ENCODE data around the gene ADCY3. TPM values are rescaled to one million over a fixed set of nuclear protein-coding genes. Genes with fewer than 3 reads are reported as not detected.

Gene ADCY3
- total RNA-seq, 1 experiment from 2014 or later = 50.3 TPM

DNA sequence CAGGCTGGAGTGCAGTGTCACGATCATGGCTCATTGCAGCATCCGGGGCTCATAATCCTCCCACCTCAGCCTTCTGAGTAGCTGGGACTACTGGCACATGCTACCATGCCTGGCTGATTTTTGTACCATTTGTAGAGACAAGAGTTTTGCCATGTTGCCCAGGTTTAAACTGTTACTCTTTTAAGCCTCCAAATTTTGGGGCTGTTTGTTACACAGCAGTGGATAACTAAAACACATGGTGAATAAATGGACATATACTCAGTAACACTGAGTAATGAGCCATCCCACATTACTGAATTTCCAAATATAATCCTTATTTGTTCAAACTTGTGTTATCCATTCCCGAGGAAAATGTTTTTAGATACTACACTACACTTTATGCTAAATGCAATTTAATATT is 9.8 kb downstream of the ADCY3 start:
- TF ChIP-seq, protein P1, sequence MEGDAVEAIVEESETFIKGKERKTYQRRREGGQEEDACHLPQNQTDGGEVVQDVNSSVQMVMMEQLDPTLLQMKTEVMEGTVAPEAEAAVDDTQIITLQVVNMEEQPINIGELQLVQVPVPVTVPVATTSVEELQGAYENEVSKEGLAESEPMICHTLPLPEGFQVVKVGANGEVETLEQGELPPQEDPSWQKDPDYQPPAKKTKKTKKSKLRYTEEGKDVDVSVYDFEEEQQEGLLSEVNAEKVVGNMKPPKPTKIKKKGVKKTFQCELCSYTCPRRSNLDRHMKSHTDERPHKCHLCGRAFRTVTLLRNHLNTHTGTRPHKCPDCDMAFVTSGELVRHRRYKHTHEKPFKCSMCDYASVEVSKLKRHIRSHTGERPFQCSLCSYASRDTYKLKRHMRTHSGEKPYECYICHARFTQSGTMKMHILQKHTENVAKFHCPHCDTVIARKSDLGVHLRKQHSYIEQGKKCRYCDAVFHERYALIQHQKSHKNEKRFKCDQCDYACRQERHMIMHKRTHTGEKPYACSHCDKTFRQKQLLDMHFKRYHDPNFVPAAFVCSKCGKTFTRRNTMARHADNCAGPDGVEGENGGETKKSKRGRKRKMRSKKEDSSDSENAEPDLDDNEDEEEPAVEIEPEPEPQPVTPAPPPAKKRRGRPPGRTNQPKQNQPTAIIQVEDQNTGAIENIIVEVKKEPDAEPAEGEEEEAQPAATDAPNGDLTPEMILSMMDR (IDR thresholded peaks at IDR 0.05; ENCODE audit: unreplicated experiment) = no peak
- no TSS peak for BruUV-seq (replicated peaks)
- CTCF ChIA-PET = no interaction called here
- H3K27ac Mint-ChIP-seq (ENCODE audit: low read depth, unreplicated experiment) = no peak overlapping the region
- H3K4me3 Mint-ChIP-seq (ENCODE audit: unreplicated experiment) = no peak overlapping the region
- peaks cover 25% of the 10 kb centered on the region for H3K36me3 Mint-ChIP-seq (ENCODE audit: insufficient read depth, unreplicated experiment)
- no peaks in the 10 kb centered on the region for H3K9me3 Mint-ChIP-seq (ENCODE audit: unreplicated experiment)
- no peaks in the 10 kb centered on the region for H3K27me3 Mint-ChIP-seq (ENCODE audit: insufficient read depth, unreplicated experiment)
- POLR2A ChIA-PET = interaction anchor here (0.6 kb wide), 1 partner anchor 452 kb away, joined by 3 read pairs; no protein-coding TSS in a partner anchor
- peaks cover 11% of the 10 kb centered on the region for H3K4me1 Mint-ChIP-seq (ENCODE audit: insufficient read depth, unreplicated experiment)
- intact Hi-C loops (cut with micrococcal nuclease) = no loop called here
- no peak for DNase-seq (ENCODE audit: unreplicated experiment)

DNA sequence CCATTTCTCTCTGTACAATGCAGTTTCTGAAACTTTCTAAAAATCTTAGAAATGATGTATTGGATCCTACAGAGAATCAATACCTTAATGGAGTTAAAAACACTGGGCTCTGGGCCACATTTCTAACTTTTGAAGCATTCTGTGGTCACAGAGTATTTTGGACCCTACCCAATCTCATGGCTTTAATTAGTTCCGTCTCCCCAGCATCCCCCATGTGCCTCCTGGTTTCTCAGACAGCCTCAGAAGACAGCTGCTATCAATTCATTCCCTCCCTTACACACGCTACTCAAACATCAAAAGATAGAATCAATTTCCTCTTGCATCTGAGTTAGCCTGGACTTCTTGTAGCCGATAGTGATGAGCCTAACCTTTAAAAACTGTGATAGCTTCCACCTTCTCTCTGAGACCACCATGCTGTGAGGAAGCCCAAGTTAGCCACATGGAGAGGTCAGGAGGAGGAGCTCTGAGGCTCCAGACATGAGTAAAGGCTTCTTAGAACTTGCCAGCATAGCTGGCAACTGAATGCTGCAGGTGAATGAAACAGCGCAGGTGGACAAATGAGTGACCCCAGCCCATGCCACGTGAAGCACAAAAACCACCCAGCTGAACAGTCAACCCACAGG is 10.4 kb downstream of the ADCY3 start:
- TF ChIP-seq, protein P1 (IDR thresholded peaks at IDR 0.05; ENCODE audit: unreplicated experiment) = no peak

DNA sequence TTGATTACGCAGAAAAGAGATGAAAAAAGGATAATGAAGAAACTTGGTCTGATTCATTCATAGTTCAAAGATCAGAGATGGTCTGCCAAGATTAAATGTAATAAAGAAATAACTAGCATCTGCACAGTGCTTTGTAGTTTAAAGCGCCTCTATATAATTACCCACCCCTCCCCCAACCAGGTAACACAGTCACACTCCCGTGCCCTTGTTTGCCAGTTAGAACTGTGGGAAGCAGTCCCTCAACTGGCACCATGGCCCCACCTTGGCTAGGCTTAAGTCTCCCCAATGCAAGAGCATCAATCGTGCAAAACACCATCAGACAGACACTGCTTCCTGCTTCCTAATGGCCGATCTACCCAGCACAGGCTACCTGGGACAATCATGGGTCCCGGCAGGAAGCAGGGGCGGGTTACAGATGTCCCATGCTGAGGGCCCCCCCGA is 11.6 kb downstream of the ADCY3 start:
- H3K36me3 Mint-ChIP-seq (ENCODE audit: insufficient read depth, unreplicated experiment) = peaks cover 28% of the 10 kb centered on the region
- H3K4me1 Mint-ChIP-seq (ENCODE audit: insufficient read depth, unreplicated experiment) = peaks cover 11% of the 10 kb centered on the region
- ChIA-PET CTCF (interaction anchor here (0.6 kb wide), 1 partner anchor 67 kb away, joined by 3 read pairs; no protein-coding TSS in a partner anchor), POLR2A (interaction anchor here (0.6 kb wide), 1 partner anchor 434 kb away, joined by 3 read pairs; no protein-coding TSS in a partner anchor)
- no peaks in the 10 kb centered on the region for H3K9me3 Mint-ChIP-seq (ENCODE audit: unreplicated experiment)
- H3K27me3 Mint-ChIP-seq (ENCODE audit: insufficient read depth, unreplicated experiment) = no peaks in the 10 kb centered on the region
- intact Hi-C loops (cut with micrococcal nuclease) = no loop called here
- no peak overlapping the region for H3K4me3 Mint-ChIP-seq (ENCODE audit: unreplicated experiment)
- no peak for DNase-seq (ENCODE audit: unreplicated experiment)
- no peak overlapping the region for H3K27ac Mint-ChIP-seq (ENCODE audit: low read depth, unreplicated experiment)
- no TSS peak for BruUV-seq (replicated peaks)
- TF ChIP-seq, protein P1 (IDR thresholded peaks at IDR 0.05; ENCODE audit: unreplicated experiment) = no peak

More for the DNA sequence above, 10.4 kb downstream of the ADCY3 start:
- intact Hi-C loops (cut with micrococcal nuclease) = no loop called here
- ChIA-PET POLR2A (interaction anchor here (0.6 kb wide), 1 partner anchor 452 kb away, joined by 3 read pairs; no protein-coding TSS in a partner anchor), CTCF (no interaction called here)
- DNase-seq (ENCODE audit: unreplicated experiment) = no peak
- BruUV-seq (replicated peaks) = no TSS peak
- Mint-ChIP-seq H3K27ac (ENCODE audit: low read depth, unreplicated experiment) (no peak overlapping the region), H3K9me3 (ENCODE audit: unreplicated experiment) (no peaks in the 10 kb centered on the region), H3K4me3 (ENCODE audit: unreplicated experiment) (no peak overlapping the region), H3K27me3 (ENCODE audit: insufficient read depth, unreplicated experiment) (no peaks in the 10 kb centered on the region), H3K36me3 (ENCODE audit: insufficient read depth, unreplicated experiment) (peaks cover 28% of the 10 kb centered on the region), H3K4me1 (ENCODE audit: insufficient read depth, unreplicated experiment) (peaks cover 11% of the 10 kb centered on the region)

DNA sequence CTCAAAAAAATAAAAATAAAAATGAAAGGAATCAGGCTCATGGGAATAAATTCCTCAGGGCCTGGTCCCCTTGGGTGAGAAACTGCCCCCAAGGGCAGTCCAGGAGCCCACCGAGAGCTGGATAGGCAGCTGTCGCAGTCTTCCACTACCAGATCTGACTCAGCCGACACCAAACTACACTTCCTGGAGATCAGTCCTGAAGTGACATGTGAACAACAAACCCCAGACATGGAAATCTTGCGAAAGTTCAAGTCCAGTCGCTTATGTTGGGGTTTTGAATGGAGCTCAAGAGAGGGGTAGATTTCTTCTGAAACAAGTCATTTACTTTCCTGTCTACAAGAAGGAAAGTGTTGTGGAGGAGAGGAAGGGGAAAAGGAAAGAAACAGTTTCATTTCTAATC is 12.9 kb downstream of the ADCY3 start:
- Mint-ChIP-seq H3K4me1 (ENCODE audit: insufficient read depth, unreplicated experiment) (peaks cover 11% of the 10 kb centered on the region), H3K4me3 (ENCODE audit: unreplicated experiment) (no peak overlapping the region), H3K36me3 (ENCODE audit: insufficient read depth, unreplicated experiment) (peaks cover 29% of the 10 kb centered on the region), H3K9me3 (ENCODE audit: unreplicated experiment) (no peaks in the 10 kb centered on the region), H3K27ac (ENCODE audit: low read depth, unreplicated experiment) (no peak overlapping the region), H3K27me3 (ENCODE audit: insufficient read depth, unreplicated experiment) (no peaks in the 10 kb centered on the region)
- TF ChIP-seq, protein P1 (IDR thresholded peaks at IDR 0.05; ENCODE audit: unreplicated experiment) = no peak
- peak; percentile 57 for DNase-seq (ENCODE audit: unreplicated experiment)
- CTCF ChIA-PET = no interaction called here
- POLR2A ChIA-PET = no interaction called here
- BruUV-seq (replicated peaks) = no TSS peak
- intact Hi-C loops (cut with micrococcal nuclease) = no loop called here
